ENCODE measurements around the gene PSIP1. TPM values are rescaled to one million over a fixed set of nuclear protein-coding genes. Genes with fewer than 3 reads are reported as not detected.
"Not testable (repeated sequence)": the region's sequence is repeated elsewhere in the genome, so short reads cannot be mapped to it uniquely, and the experiment has no call there.

The PSIP1 gene
- total RNA-seq, 1 donor from 2014 or later: 41.7 TPM

GRCh38 chr9:15444141-15444540, 66.6 kb downstream of the PSIP1 start:
- no peaks in the 10 kb centered on the region for H3K4me1 ChIP-seq
- H3K27ac ChIP-seq: no peak overlapping the region
- DNase-seq (no peak), ATAC-seq (peak in 1 of 2 donors; percentile 52)
- no peaks in the 10 kb centered on the region for H3K27me3 ChIP-seq (ENCODE audit: low read depth)
- no peak for TF ChIP-seq CTCF (IDR thresholded peaks at IDR 0.05)
- intact Hi-C loops (cut with DNase I): no loop called here
- peaks cover 61% of the 10 kb centered on the region for H3K36me3 ChIP-seq
- no peaks in the 10 kb centered on the region for H3K9me3 ChIP-seq
- H3K4me3 ChIP-seq: no peak overlapping the region

- H3K36me3 ChIP-seq: peaks cover 55% of the 10 kb centered on the region
- H3K9me3 ChIP-seq; ATAC-seq; DNase-seq; H3K27ac ChIP-seq; H3K4me1 ChIP-seq; H3K27me3 ChIP-seq (ENCODE audit: low read depth); H3K4me3 ChIP-seq; intact Hi-C loops (cut with DNase I): not testable (repeated sequence)
Measured at GRCh38 chr9:15442264-15442663, 68.5 kb downstream of the PSIP1 start.

GRCh38 chr9:15441841-15442240, 68.9 kb downstream of the PSIP1 start:
- H3K36me3 ChIP-seq: peaks cover 55% of the 10 kb centered on the region
- H3K9me3 ChIP-seq; H3K27me3 ChIP-seq (ENCODE audit: low read depth); ATAC-seq; DNase-seq; H3K4me1 ChIP-seq; intact Hi-C loops (cut with DNase I); H3K27ac ChIP-seq; H3K4me3 ChIP-seq: not testable (repeated sequence)

GRCh38 chr9:15438891-15439290, 71.9 kb downstream of the PSIP1 start:
- Histone ChIP-seq H3K9me3 (no peaks in the 10 kb centered on the region), H3K27ac (no peak overlapping the region), H3K27me3 (ENCODE audit: low read depth) (no peaks in the 10 kb centered on the region), H3K4me1 (no peaks in the 10 kb centered on the region), H3K4me3 (no peak overlapping the region), H3K36me3 (peaks cover 54% of the 10 kb centered on the region)
- TF ChIP-seq CTCF (IDR thresholded peaks at IDR 0.05): no peak
- intact Hi-C loops (cut with DNase I): no loop called here
- DNase-seq (no peak), ATAC-seq (no peak)

- intact Hi-C loops (cut with DNase I): no loop called here
- no peak overlapping the region for H3K4me3 ChIP-seq
- no peak overlapping the region for H3K27ac ChIP-seq
- H3K4me1 ChIP-seq: peaks cover 19% of the 10 kb centered on the region
- H3K9me3 ChIP-seq: no peaks in the 10 kb centered on the region
- peaks cover 52% of the 10 kb centered on the region for H3K36me3 ChIP-seq
- no peak for DNase-seq
- H3K27me3 ChIP-seq (ENCODE audit: low read depth): no peaks in the 10 kb centered on the region
- no peak for ATAC-seq
- TF ChIP-seq CTCF (IDR thresholded peaks at IDR 0.05): no peak
Measured at GRCh38 chr9:15433661-15434060, 77.1 kb downstream of the PSIP1 start.

GRCh38 chr9:15433191-15433590, 77.6 kb downstream of the PSIP1 start:
- no peak overlapping the region for H3K27ac ChIP-seq
- TF ChIP-seq CTCF (IDR thresholded peaks at IDR 0.05): no peak
- DNase-seq (no peak), ATAC-seq (no peak)
- no peak overlapping the region for H3K4me3 ChIP-seq
- peaks cover 47% of the 10 kb centered on the region for H3K36me3 ChIP-seq
- no peaks in the 10 kb centered on the region for H3K27me3 ChIP-seq (ENCODE audit: low read depth)
- H3K4me1 ChIP-seq: peaks cover 19% of the 10 kb centered on the region
- intact Hi-C loops (cut with DNase I): no loop called here
- H3K9me3 ChIP-seq: no peaks in the 10 kb centered on the region
